Brain microvascular endothelial cell (primary cell): ENCODE results near the gene SPI1.

Experiments
- DNase-seq: peaks from one replicate; pipeline ENCODE4 v3.0.0-alpha.2; 2020
- H3K27ac ChIP-seq: fragments of 250-450 bp; sonication (Bioruptor Pico); 2 replicates; pipeline ENCODE4 v1.5.1; 2020; ENCODE audit warnings: mild to moderate bottlenecking, moderate library complexity
- H3K27me3 ChIP-seq: fragments of 250-450 bp; sonication (Bioruptor Pico); replicated peaks from 2 replicates; pipeline ENCODE4 v1.5.1; 2020; ENCODE audit warnings: mild to moderate bottlenecking
- H3K36me3 ChIP-seq: fragments of 250-450 bp; sonication (Bioruptor Pico); replicated peaks from 2 replicates; pipeline ENCODE4 v1.5.1; 2020; ENCODE audit warnings: mild to moderate bottlenecking
- H3K4me3 ChIP-seq: 2 replicates; pipeline ENCODE4 v1.5.1; 2011; ENCODE audit warnings: low read depth, mild to moderate bottlenecking, control low read depth, low read length, moderate library complexity
- in situ Hi-C: cut with HindIII; loops from 2 replicates; pipeline ENCODE4 v1.10.0; 2017; ENCODE audit warnings: low sequenced_read_pairs, low pct_ligation_motif_present
- TF ChIP-seq, protein P1 (sequence below): IDR thresholded peaks from 2 replicates; pipeline ENCODE4 v1.5.1; 2011; ENCODE audit warnings: low read depth, mild to moderate bottlenecking, moderate library complexity, low read length, control low read depth, inconsistent platforms; ENCODE audit errors: missing control alignments

SPI1 gene

GRCh38 chr11:47399860-47400767 is 21.8 kb upstream of the SPI1 start:
- Histone ChIP-seq H3K27ac (no peak overlapping the region), H3K4me3 (peak overlapping the region; percentile 54), H3K36me3 (no peaks in the 10 kb centered on the region), H3K27me3 (no peaks in the 10 kb centered on the region)
- DNase-seq = no peak
- in situ Hi-C loops = no loop called here
- TF ChIP-seq, protein P1, sequence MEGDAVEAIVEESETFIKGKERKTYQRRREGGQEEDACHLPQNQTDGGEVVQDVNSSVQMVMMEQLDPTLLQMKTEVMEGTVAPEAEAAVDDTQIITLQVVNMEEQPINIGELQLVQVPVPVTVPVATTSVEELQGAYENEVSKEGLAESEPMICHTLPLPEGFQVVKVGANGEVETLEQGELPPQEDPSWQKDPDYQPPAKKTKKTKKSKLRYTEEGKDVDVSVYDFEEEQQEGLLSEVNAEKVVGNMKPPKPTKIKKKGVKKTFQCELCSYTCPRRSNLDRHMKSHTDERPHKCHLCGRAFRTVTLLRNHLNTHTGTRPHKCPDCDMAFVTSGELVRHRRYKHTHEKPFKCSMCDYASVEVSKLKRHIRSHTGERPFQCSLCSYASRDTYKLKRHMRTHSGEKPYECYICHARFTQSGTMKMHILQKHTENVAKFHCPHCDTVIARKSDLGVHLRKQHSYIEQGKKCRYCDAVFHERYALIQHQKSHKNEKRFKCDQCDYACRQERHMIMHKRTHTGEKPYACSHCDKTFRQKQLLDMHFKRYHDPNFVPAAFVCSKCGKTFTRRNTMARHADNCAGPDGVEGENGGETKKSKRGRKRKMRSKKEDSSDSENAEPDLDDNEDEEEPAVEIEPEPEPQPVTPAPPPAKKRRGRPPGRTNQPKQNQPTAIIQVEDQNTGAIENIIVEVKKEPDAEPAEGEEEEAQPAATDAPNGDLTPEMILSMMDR = no peak

GRCh38 chr11:47398551-47398950 is 20.2 kb upstream of the SPI1 start:
- Histone ChIP-seq H3K27me3 (no peaks in the 10 kb centered on the region), H3K27ac (no peak overlapping the region), H3K4me3 (no peak overlapping the region), H3K36me3 (no peaks in the 10 kb centered on the region)
- DNase-seq = no peak
- TF ChIP-seq, protein P1 = no peak
- in situ Hi-C loops = no loop called here

GRCh38 chr11:47398011-47398410 is 19.7 kb upstream of the SPI1 start:
- DNase-seq = no peak
- TF ChIP-seq, protein P1 = no peak
- in situ Hi-C loops = no loop called here
- Histone ChIP-seq H3K27ac (no peak overlapping the region), H3K27me3 (no peaks in the 10 kb centered on the region), H3K36me3 (no peaks in the 10 kb centered on the region), H3K4me3 (no peak overlapping the region)

DNA sequence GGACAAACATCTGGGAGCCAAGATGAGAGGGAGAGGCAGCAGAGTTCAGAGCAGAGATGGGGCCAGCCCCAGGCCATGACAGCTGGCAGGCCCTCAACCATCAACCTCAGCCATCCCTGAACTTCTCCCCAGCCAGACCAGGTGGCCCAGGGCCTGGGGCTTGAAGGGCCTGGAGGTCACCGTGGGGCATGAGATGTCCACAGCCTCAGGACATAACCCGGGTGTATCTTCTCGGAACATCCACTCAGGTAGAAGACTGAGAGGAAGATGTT is 17.6 kb upstream of the SPI1 start:
- Histone ChIP-seq H3K4me3 (no peak overlapping the region), H3K36me3 (no peaks in the 10 kb centered on the region), H3K27ac (no peak overlapping the region), H3K27me3 (no peaks in the 10 kb centered on the region)
- DNase-seq = no peak
- TF ChIP-seq, protein P1 = no peak
- in situ Hi-C loops = no loop called here

GRCh38 chr11:47395223-47396048 is 17.1 kb upstream of the SPI1 start:
- TF ChIP-seq, protein P1 = no peak
- in situ Hi-C loops = no loop called here
- Histone ChIP-seq H3K36me3 (no peaks in the 10 kb centered on the region), H3K4me3 (no peak overlapping the region), H3K27me3 (no peaks in the 10 kb centered on the region), H3K27ac (peak overlapping the region; percentile 74)
- no peak for DNase-seq
